H1 (cell line): ENCODE results near the gene FIG4. TPM values are rescaled to one million over a fixed set of nuclear protein-coding genes. Genes with fewer than 3 reads are reported as not detected.

Experiments used
- BACH1 ChIP-seq: IDR thresholded peaks from 2 replicates; pipeline ENCODE4 v1.6.1; 2012; ENCODE audit warnings: low read length, improper control_type of control experiment
- CHD7 ChIP-seq: fragments of 300-600 bp; sonication (generic); IDR thresholded peaks from 2 replicates; pipeline ENCODE4 v1.7.1; 2012; ENCODE audit warnings: low read length, moderate library complexity, mild to moderate bottlenecking, inconsistent platforms; ENCODE audit not compliant: insufficient replicate concordance
- CTBP2 ChIP-seq: IDR thresholded peaks from 2 replicates; pipeline ENCODE4 v1.7.0; 2011; ENCODE audit warnings: borderline replicate concordance, mild to moderate bottlenecking, moderate library complexity, mixed read lengths, low read length; ENCODE audit not compliant: insufficient read depth, insufficient read length
- HDAC6 ChIP-seq: IDR thresholded peaks from one replicate; pipeline ENCODE4 v1.7.1; 2012; ENCODE audit warnings: low read depth, mild to moderate bottlenecking, inconsistent platforms, low read length, moderate library complexity
- NANOG ChIP-seq: IDR thresholded peaks from 2 replicates; pipeline ENCODE4 v1.6.1; 2011; ENCODE audit warnings: low read length, low read depth, mild to moderate bottlenecking, inconsistent platforms; ENCODE audit not compliant: insufficient read depth, poor library complexity, severe bottlenecking
- POLR2A ChIP-seq, 2 experiments: IDR thresholded peaks; 1 replicate in 1 of 2; 2 replicates in 1 of 2; pipeline ENCODE4 v1.6.1; 2011; ENCODE audit warnings: low read depth in 2 of 2, low read length in 2 of 2, mild to moderate bottlenecking in 2 of 2; ENCODE audit errors: control extremely low read depth in 1 of 2
- RAD21 ChIP-seq, 2 experiments: IDR thresholded peaks in 1 of 2; conservative IDR thresholded peaks in 1 of 2; 2 replicates each; pipeline ENCODE4 v1.6.1; 2011; ENCODE audit warnings: low read depth in 2 of 2, low read length in 2 of 2, improper control_type of control experiment in 1 of 2, inconsistent platforms in 1 of 2, mild to moderate bottlenecking in 1 of 2, moderate library complexity in 1 of 2
- SP1 ChIP-seq: IDR thresholded peaks from 2 replicates; pipeline ENCODE4 v1.6.1; 2011; ENCODE audit warnings: low read depth, low read length
- SP2 ChIP-seq: IDR thresholded peaks from 2 replicates; pipeline ENCODE4 v1.6.1; 2012; ENCODE audit warnings: mild to moderate bottlenecking, low read length, inconsistent platforms
- polyA plus RNA-seq, 7 experiments: library from polyadenylated mRNA; depleted of rRNA in 3 of 7; stranded (reverse) in 5 of 7; unstranded in 2 of 7; fragments of >200 nt in 5 of 7; fragments of 200-250 nt in 2 of 7; gene quantifications; 1 replicate in 5 of 7; 2 replicates in 1 of 7; 4 replicates in 1 of 7; pipeline versions ENCODE4 v1.2.1 to v1.2.3, GENCODE V29; 2011 to 2013; ENCODE audit warnings: missing spikeins in 2 of 7, mixed read lengths in 2 of 7
- total RNA-seq: library from RNA; stranded (reverse); fragmentation: NEBNext Ultra II Directional; extraction: Animal tissue kit (Norgen Biotek cat#: 25700); gene quantifications from 2 replicates; pipeline ENCODE4 v1.2.1, GENCODE V29; 2021

Gene FIG4
- total and polyA plus RNA-seq, 2 of the 8 experiments (the other 6 are each of a cell fraction or from before 2014, with no cell fraction given) = 11.8 to 21.9 TPM

GRCh38 chr6:109690737-109691621, at the start of gene FIG4, which contains the start of gene AK9 (continued):
- TF ChIP-seq SP1 = peak; percentile 47; the same call in 1 of the 2 replicates
- TF ChIP-seq RAD21 (IDR thresholded peaks at IDR 0.05 in 1 of 2, conservative IDR thresholded peaks at IDR 0.05 in 1 of 2; ENCODE audit: low read depth in 2 of 2, low read length in 2 of 2) = peak in 1 of 2 experiments; percentile 21; a peak in 2 of 4 replicates
- no peak for TF ChIP-seq CHD7
- peak; percentile 57 to 71 for TF ChIP-seq POLR2A (IDR thresholded peaks at IDR 0.05; ENCODE audit: control extremely low read depth in 1 of 2, low read depth in 2 of 2, low read length in 2 of 2)
- no peak for TF ChIP-seq BACH1
- TF ChIP-seq NANOG = no peak
- peak; percentile 81; the same call in 1 of the 2 replicates for TF ChIP-seq SP2
- no peak for TF ChIP-seq HDAC6
- peak; percentile 29 for TF ChIP-seq CTBP2
